Measurements from ENCODE around the gene EFCAB13.

The EFCAB13 gene

DNA sequence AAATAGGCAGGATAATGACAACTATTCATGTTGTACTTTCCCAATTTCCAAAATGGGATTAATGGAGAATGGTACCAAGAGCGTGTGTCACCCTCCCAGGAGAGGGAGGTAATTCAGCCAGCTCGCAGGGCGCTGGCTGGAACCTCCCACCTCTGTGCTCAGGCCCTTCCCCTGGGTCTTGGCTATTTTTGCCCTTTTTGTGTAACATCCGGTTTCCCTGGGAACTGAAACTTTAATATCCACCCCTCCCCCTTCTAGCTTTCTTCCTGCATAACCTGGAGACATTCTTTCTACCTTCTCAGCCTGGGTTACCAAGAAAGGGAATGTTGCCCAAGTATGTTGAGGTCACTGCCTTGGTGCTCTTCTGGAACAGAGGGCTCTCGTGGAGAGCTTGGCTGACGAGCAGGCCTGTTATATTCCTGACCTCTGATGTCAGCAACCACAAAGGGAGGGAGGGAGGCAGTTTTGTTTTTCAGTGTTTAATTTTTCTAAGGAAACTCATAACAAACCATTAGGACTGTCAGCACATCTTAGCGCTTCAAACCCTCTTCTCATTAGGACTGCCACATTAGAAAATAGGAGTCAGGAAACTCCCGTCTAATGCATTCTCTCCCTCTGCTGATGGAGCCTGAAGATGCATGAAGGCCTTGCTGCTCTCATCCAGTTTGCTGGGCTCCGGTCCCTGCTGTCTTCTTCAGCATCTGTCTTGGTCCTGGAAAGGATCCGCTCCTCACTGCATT lies 44.5 kb upstream of the EFCAB13 start:
- no peak for DNase-seq (ENCODE audit: low read depth, low spot score)

DNA sequence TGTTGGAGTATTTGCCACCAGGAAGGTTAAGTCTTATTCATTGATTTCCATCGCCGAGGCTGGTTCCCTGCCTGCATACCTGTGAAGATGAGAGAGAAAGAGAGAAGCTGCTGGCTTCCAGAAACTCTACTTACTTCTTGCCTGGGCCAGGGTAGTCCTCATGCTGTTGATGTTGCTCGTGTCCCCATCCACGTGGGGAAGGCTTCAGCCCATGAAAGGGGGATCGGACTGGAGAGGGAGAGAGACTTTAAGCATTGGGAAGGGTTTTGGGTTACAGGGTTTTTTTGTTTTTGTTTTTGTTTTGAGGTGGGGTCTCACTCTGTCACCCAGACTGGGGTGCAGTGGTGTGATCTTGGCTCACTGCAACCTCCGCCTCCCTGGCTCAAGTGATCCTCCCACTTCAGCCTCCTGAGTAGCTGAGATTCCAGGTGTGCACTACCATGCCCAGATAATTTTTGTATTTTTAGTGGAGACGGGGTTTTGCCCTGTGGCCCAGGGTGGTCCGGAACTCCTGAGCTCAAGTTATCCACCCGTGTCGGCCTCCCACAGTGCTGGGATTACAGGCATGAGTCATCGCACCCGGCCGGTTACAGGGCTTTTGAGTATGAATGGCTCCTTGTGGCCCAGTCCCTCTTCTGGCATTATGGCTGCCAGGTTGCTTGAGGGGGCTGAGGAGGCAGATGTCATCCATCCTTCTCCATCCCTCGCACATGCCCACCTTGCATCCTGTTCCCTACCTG lies 43.5 kb upstream of the EFCAB13 start:
- Histone ChIP-seq H3K27ac (no peak overlapping the region), H3K4me3 (no peak overlapping the region), H3K9ac (ENCODE audit: insufficient read length) (no peak overlapping the region), H3K36me3 (ENCODE audit: insufficient read depth, low read length) (no peaks in the 10 kb centered on the region), H3K9me3 (ENCODE audit: low read depth, low read length) (no peaks in the 10 kb centered on the region)
- DNase-seq (ENCODE audit: low read depth, low spot score) = no peak
- TF ChIP-seq EZH2 (IDR thresholded peaks at IDR 0.05) (no peak), FOXP2 (optimal IDR thresholded peaks at IDR 0.05; ENCODE audit: control extremely low read depth, extremely low read length, insufficient read depth) (no peak), POLR2AphosphoS5 (IDR thresholded peaks at IDR 0.05; ENCODE audit: borderline replicate concordance, low read depth, low read length) (no peak)

More for the DNA sequence above, 44.5 kb upstream of the EFCAB13 start:
- Histone ChIP-seq H3K9ac (ENCODE audit: insufficient read length) (no peak overlapping the region), H3K27ac (no peak overlapping the region), H3K36me3 (ENCODE audit: insufficient read depth, low read length) (no peaks in the 10 kb centered on the region), H3K9me3 (ENCODE audit: low read depth, low read length) (no peaks in the 10 kb centered on the region), H3K4me3 (no peak overlapping the region)
- TF ChIP-seq POLR2AphosphoS5 (IDR thresholded peaks at IDR 0.05; ENCODE audit: borderline replicate concordance, low read depth, low read length) (no peak), FOXP2 (optimal IDR thresholded peaks at IDR 0.05; ENCODE audit: control extremely low read depth, extremely low read length, insufficient read depth) (no peak), EZH2 (IDR thresholded peaks at IDR 0.05) (no peak)

DNA sequence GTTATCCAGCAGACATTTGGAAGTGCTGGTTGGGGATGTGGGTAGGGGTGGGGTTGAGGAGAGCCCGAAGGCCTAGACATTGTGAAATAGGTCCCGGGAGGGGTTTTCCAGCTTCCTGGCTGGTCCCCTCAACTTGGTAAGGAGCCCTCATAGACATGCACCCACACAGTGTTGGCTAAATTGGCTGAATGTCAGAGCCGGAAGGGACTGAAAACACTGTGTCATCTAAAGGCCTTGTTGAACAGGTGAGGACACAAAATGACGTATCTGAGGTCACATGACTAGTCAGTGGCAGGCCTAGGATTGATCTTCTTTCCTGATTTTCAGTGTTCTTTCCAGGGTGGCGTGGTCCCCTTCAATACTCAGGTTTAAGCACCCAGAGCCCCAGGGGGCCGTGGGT lies 42.5 kb upstream of the EFCAB13 start:
- Histone ChIP-seq H3K9me3 (ENCODE audit: low read depth, low read length) (no peaks in the 10 kb centered on the region), H3K36me3 (ENCODE audit: insufficient read depth, low read length) (no peaks in the 10 kb centered on the region), H3K9ac (ENCODE audit: insufficient read length) (no peak overlapping the region), H3K27ac (no peak overlapping the region), H3K4me3 (no peak overlapping the region)
- TF ChIP-seq FOXP2 (optimal IDR thresholded peaks at IDR 0.05; ENCODE audit: control extremely low read depth, extremely low read length, insufficient read depth) (no peak), POLR2AphosphoS5 (IDR thresholded peaks at IDR 0.05; ENCODE audit: borderline replicate concordance, low read depth, low read length) (no peak), EZH2 (IDR thresholded peaks at IDR 0.05) (no peak)
- no peak for DNase-seq (ENCODE audit: low read depth, low spot score)

DNA sequence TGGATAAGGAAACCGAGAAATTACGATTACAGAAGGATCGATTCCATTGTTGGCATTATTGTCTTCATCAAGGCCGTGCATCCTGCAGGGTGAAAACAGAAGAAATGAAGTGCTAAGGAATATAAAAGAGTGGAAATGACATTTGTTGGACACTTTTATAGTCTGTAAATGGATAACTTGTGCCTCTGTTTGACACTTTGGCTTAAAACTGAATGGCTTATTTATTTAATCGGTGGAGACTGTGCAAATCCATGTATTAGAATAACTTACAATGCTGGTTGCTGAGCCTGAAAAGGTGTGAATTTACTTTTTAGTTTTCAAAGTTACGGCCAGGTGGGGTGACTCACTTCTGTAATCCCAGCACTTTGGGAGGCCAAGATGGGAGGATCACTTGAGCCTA lies 38.8 kb upstream of the EFCAB13 start:
- DNase-seq (ENCODE audit: low read depth, low spot score) = no peak

DNA sequence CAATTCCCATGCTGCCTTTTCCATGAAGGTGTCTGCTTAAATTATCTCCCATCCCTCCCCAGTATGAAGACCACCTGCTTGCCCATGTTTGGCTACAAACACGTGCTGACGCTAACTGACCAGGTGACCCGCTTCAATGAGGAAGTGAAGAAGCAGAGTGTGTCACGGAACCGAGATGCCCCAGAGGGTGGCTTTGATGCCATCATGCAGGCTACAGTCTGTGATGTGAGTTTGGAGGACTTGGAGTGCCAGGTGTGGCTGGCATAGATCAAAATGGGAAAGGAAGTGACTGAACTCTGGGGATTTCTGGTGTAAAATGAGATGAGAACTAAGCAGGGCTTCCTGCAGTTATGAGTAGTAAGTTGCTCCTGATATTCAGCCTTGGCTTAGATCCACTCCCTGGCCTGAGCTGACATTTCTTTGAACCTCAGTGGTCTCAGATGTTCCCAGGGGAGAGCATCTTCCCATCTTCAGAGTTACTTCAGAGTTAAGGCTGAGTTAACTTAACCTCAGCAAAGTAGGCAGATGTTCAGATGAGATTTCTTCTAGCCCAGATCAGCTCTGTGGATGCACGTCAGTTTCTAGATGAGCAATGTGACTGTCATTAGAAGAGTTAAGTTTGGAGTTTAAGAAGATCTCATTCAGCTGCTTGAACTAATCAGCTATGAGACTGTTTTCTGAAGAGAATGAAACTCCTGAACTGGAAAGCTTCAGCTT lies 37.4 kb upstream of the EFCAB13 start:
- Histone ChIP-seq H3K9ac (ENCODE audit: insufficient read length) (no peak overlapping the region), H3K9me3 (ENCODE audit: low read depth, low read length) (no peaks in the 10 kb centered on the region), H3K27ac (no peak overlapping the region), H3K36me3 (ENCODE audit: insufficient read depth, low read length) (no peaks in the 10 kb centered on the region), H3K4me3 (no peak overlapping the region)
- DNase-seq (ENCODE audit: low read depth, low spot score) = no peak
- TF ChIP-seq POLR2AphosphoS5 (IDR thresholded peaks at IDR 0.05; ENCODE audit: borderline replicate concordance, low read depth, low read length) = no peak
- no peak for TF ChIP-seq FOXP2 (optimal IDR thresholded peaks at IDR 0.05; ENCODE audit: control extremely low read depth, extremely low read length, insufficient read depth)

More for the DNA sequence above, 38.8 kb upstream of the EFCAB13 start:
- no peaks in the 10 kb centered on the region for H3K9me3 ChIP-seq (ENCODE audit: low read depth, low read length)
- no peaks in the 10 kb centered on the region for H3K36me3 ChIP-seq (ENCODE audit: insufficient read depth, low read length)
- H3K27ac ChIP-seq = no peak overlapping the region
- no peak overlapping the region for H3K4me3 ChIP-seq
- no peak overlapping the region for H3K9ac ChIP-seq (ENCODE audit: insufficient read length)
- TF ChIP-seq FOXP2 (optimal IDR thresholded peaks at IDR 0.05; ENCODE audit: control extremely low read depth, extremely low read length, insufficient read depth) = no peak
- no peak for TF ChIP-seq POLR2AphosphoS5 (IDR thresholded peaks at IDR 0.05; ENCODE audit: borderline replicate concordance, low read depth, low read length)

DNA sequence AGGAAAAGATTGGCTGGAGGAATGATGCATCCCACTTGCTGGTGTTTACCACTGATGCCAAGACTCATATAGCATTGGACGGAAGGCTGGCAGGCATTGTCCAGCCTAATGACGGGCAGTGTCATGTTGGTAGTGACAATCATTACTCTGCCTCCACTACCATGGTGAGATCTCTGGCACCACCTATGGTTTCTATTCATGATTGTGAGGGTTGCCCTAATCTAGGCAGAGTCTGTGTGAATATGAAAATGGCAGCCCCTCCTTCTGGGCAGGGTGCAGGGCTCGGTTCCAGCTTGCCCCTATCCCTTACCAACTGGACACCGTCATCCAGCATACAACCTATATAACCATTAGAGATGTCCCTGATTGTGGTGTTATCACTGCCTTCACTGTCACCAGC lies 36.7 kb upstream of the EFCAB13 start:
- DNase-seq (ENCODE audit: low read depth, low spot score) = no peak
- Histone ChIP-seq H3K9ac (ENCODE audit: insufficient read length) (no peak overlapping the region), H3K27ac (no peak overlapping the region), H3K4me3 (no peak overlapping the region), H3K36me3 (ENCODE audit: insufficient read depth, low read length) (no peaks in the 10 kb centered on the region), H3K9me3 (ENCODE audit: low read depth, low read length) (no peaks in the 10 kb centered on the region)
- no peak for TF ChIP-seq EZH2 (IDR thresholded peaks at IDR 0.05)
- TF ChIP-seq FOXP2 (optimal IDR thresholded peaks at IDR 0.05; ENCODE audit: control extremely low read depth, extremely low read length, insufficient read depth) = no peak
- TF ChIP-seq POLR2AphosphoS5 (IDR thresholded peaks at IDR 0.05; ENCODE audit: borderline replicate concordance, low read depth, low read length) = no peak

DNA sequence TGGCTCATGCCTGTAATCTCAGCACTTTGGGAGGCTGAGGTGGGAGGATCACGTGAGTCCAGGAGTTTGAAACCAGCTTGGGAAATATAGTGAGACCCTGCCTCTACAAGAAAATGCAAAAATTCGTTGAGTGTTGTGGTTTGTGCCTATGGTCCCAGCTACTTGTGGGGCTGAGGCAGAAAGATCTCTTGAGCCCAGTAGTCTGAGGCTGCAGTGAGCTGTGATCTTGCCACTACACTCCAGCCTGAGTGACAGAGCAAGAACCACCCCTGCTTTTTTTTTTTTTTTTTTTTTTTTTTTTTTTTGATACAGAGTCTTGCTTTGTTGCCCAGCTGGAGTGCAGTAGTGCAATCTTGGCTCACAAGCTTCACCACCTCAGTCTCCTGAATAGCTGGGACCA lies 36.1 kb upstream of the EFCAB13 start:
- no peak overlapping the region for H3K27ac ChIP-seq
- H3K9ac ChIP-seq (ENCODE audit: insufficient read length) = no peak overlapping the region
- no peaks in the 10 kb centered on the region for H3K36me3 ChIP-seq (ENCODE audit: insufficient read depth, low read length)
- no peak for DNase-seq (ENCODE audit: low read depth, low spot score)
- H3K4me3 ChIP-seq = no peak overlapping the region
- no peaks in the 10 kb centered on the region for H3K9me3 ChIP-seq (ENCODE audit: low read depth, low read length)
- TF ChIP-seq POLR2AphosphoS5 (IDR thresholded peaks at IDR 0.05; ENCODE audit: borderline replicate concordance, low read depth, low read length) (no peak), FOXP2 (optimal IDR thresholded peaks at IDR 0.05; ENCODE audit: control extremely low read depth, extremely low read length, insufficient read depth) (no peak), EZH2 (IDR thresholded peaks at IDR 0.05) (no peak)

DNA sequence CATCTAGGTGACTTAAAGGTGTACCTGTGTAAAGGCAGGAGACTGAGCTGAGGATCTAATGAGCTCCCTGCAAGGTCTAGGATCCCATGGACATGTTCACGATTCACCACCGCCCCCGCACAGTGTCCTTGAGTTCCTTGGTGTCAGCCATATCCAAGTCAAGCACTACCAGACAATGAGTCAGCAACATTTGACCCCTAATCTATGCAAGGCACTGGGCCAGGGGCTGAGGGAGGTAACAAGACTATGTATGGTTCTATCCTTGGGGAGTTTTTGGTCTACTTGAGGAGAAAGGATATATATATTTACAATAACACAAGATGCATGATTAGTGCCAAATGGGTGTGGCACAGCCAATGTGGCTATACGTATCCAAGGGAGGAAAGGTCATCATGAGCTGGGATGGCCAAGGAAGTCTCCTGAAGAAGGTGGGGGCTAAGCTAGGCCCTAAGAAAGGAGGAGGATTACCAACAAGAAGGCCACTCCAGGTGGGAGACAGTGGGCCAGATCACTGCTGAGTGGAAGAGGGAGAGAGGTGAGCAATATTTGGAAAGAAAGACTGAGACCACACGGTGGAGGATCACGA lies 35.1 kb upstream of the EFCAB13 start:
- Histone ChIP-seq H3K4me3 (no peak overlapping the region), H3K36me3 (ENCODE audit: insufficient read depth, low read length) (no peaks in the 10 kb centered on the region), H3K27ac (no peak overlapping the region), H3K9me3 (ENCODE audit: low read depth, low read length) (no peaks in the 10 kb centered on the region), H3K9ac (ENCODE audit: insufficient read length) (no peak overlapping the region)
- TF ChIP-seq FOXP2 (optimal IDR thresholded peaks at IDR 0.05; ENCODE audit: control extremely low read depth, extremely low read length, insufficient read depth) (no peak), POLR2AphosphoS5 (IDR thresholded peaks at IDR 0.05; ENCODE audit: borderline replicate concordance, low read depth, low read length) (no peak)
- no peak for DNase-seq (ENCODE audit: low read depth, low spot score)

All from SK-N-MC (cell line).